WTC11 (cell line): ENCODE data around the gene PTP4A2.

Source experiments
- CREB1 ChIP-seq: sonication (generic); formaldehyde crosslinking; IDR thresholded peaks from 2 replicates; pipeline ENCODE4 v1.8.0; 2023; ENCODE audit warnings: mild to moderate bottlenecking, missing genetic modification reagents
- JUN ChIP-seq: sonication (generic); formaldehyde crosslinking; IDR thresholded peaks from 2 replicates; pipeline ENCODE4 v1.8.0; 2023; ENCODE audit warnings: mild to moderate bottlenecking, missing genetic modification reagents
- ZNF232 ChIP-seq: sonication (generic); formaldehyde crosslinking; IDR thresholded peaks from 2 replicates; pipeline ENCODE4 v1.8.0; 2022; ENCODE audit warnings: mild to moderate bottlenecking, missing genetic modification reagents
- TF ChIP-seq, protein P1 (sequence below): sonication (generic); formaldehyde crosslinking; IDR thresholded peaks from 2 replicates; pipeline ENCODE4 v1.8.1; 2022; ENCODE audit warnings: low read depth, mild to moderate bottlenecking, moderate library complexity, missing genetic modification reagents, borderline replicate concordance
- TF ChIP-seq, protein P2 (sequence below): fragments of 200-600 bp; IDR thresholded peaks from 2 replicates; pipeline ENCODE4 v1.8.0; 2022; ENCODE audit warnings: antibody characterized with exemption
- TF ChIP-seq, protein P3 (sequence below): sonication (generic); formaldehyde crosslinking; IDR thresholded peaks from 2 replicates; pipeline ENCODE4 v1.8.1; 2022; ENCODE audit warnings: mild to moderate bottlenecking, missing genetic modification reagents, moderate library complexity, borderline replicate concordance
- TF ChIP-seq, protein P4 (sequence below): sonication (generic); formaldehyde crosslinking; IDR thresholded peaks from 2 replicates; pipeline ENCODE4 v1.8.0; 2022; ENCODE audit warnings: mild to moderate bottlenecking, missing genetic modification reagents
- TF ChIP-seq, protein P5 (sequence below): sonication (generic); formaldehyde crosslinking; IDR thresholded peaks from 2 replicates; pipeline ENCODE4 v1.8.0; 2022; ENCODE audit warnings: missing genetic modification reagents

DNA sequence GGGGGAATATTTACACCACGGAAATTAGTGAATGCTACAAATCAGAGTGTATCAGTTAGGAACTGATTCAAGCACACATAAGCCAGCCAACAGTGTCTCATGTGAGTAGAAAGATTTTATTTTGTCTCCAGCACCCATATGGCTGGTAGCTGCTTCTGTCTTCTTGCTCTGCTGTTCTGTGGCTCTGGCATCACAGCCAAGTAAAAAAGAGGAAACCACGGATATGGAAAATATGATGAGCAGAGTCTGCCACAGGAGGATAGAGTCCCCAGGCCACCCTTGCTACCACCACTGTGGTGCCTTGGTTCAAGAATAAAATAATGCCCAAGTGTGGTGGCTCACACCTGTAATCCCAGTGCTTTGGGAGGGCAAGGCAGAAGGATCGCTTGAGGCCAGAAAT is 68.7 kb downstream of the PTP4A2 start:
- TF ChIP-seq, protein P1, sequence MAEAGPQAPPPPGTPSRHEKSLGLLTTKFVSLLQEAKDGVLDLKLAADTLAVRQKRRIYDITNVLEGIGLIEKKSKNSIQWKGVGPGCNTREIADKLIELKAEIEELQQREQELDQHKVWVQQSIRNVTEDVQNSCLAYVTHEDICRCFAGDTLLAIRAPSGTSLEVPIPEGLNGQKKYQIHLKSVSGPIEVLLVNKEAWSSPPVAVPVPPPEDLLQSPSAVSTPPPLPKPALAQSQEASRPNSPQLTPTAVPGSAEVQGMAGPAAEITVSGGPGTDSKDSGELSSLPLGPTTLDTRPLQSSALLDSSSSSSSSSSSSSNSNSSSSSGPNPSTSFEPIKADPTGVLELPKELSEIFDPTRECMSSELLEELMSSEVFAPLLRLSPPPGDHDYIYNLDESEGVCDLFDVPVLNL: no peak
- TF ChIP-seq CREB1 (CRISPR knock-in tag) (no peak), JUN (CRISPR knock-in tag) (no peak), ZNF232 (no peak)
- TF ChIP-seq, protein P2, sequence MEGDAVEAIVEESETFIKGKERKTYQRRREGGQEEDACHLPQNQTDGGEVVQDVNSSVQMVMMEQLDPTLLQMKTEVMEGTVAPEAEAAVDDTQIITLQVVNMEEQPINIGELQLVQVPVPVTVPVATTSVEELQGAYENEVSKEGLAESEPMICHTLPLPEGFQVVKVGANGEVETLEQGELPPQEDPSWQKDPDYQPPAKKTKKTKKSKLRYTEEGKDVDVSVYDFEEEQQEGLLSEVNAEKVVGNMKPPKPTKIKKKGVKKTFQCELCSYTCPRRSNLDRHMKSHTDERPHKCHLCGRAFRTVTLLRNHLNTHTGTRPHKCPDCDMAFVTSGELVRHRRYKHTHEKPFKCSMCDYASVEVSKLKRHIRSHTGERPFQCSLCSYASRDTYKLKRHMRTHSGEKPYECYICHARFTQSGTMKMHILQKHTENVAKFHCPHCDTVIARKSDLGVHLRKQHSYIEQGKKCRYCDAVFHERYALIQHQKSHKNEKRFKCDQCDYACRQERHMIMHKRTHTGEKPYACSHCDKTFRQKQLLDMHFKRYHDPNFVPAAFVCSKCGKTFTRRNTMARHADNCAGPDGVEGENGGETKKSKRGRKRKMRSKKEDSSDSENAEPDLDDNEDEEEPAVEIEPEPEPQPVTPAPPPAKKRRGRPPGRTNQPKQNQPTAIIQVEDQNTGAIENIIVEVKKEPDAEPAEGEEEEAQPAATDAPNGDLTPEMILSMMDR: no peak
- TF ChIP-seq, protein P3, sequence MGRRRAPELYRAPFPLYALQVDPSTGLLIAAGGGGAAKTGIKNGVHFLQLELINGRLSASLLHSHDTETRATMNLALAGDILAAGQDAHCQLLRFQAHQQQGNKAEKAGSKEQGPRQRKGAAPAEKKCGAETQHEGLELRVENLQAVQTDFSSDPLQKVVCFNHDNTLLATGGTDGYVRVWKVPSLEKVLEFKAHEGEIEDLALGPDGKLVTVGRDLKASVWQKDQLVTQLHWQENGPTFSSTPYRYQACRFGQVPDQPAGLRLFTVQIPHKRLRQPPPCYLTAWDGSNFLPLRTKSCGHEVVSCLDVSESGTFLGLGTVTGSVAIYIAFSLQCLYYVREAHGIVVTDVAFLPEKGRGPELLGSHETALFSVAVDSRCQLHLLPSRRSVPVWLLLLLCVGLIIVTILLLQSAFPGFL (CRISPR knock-in tag): no peak
- TF ChIP-seq, protein P4, sequence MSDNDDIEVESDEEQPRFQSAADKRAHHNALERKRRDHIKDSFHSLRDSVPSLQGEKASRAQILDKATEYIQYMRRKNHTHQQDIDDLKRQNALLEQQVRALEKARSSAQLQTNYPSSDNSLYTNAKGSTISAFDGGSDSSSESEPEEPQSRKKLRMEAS (CRISPR knock-in tag): no peak
- TF ChIP-seq, protein P5, sequence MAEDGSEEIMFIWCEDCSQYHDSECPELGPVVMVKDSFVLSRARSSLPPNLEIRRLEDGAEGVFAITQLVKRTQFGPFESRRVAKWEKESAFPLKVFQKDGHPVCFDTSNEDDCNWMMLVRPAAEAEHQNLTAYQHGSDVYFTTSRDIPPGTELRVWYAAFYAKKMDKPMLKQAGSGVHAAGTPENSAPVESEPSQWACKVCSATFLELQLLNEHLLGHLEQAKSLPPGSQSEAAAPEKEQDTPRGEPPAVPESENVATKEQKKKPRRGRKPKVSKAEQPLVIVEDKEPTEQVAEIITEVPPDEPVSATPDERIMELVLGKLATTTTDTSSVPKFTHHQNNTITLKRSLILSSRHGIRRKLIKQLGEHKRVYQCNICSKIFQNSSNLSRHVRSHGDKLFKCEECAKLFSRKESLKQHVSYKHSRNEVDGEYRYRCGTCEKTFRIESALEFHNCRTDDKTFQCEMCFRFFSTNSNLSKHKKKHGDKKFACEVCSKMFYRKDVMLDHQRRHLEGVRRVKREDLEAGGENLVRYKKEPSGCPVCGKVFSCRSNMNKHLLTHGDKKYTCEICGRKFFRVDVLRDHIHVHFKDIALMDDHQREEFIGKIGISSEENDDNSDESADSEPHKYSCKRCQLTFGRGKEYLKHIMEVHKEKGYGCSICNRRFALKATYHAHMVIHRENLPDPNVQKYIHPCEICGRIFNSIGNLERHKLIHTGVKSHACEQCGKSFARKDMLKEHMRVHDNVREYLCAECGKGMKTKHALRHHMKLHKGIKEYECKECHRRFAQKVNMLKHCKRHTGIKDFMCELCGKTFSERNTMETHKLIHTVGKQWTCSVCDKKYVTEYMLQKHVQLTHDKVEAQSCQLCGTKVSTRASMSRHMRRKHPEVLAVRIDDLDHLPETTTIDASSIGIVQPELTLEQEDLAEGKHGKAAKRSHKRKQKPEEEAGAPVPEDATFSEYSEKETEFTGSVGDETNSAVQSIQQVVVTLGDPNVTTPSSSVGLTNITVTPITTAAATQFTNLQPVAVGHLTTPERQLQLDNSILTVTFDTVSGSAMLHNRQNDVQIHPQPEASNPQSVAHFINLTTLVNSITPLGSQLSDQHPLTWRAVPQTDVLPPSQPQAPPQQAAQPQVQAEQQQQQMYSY: no peak
